HEK293 (cell line): ENCODE results near the gene ZSCAN22.

ENCODE experiments used
- BCL11B ChIP-seq: fragments of 450-650 bp; formaldehyde crosslinking; IDR thresholded peaks from 2 replicates; pipeline ENCODE4 v1.5.1; 2016; ENCODE audit warnings: low read depth, missing biosample characterization, missing genetic modification characterization
- KLF1 ChIP-seq: fragments of 450-650 bp; formaldehyde crosslinking; IDR thresholded peaks from 2 replicates; pipeline ENCODE4 v1.5.1; 2016; ENCODE audit warnings: missing biosample characterization, missing genetic modification characterization
- SALL2 ChIP-seq: fragments of 450-650 bp; formaldehyde crosslinking; IDR thresholded peaks from 2 replicates; pipeline ENCODE4 v1.5.0; 2017; ENCODE audit warnings: missing biosample characterization, mild to moderate bottlenecking, missing genetic modification characterization, borderline replicate concordance
- ZNF202 ChIP-seq: fragments of 450-650 bp; formaldehyde crosslinking; IDR thresholded peaks from 2 replicates; pipeline ENCODE4 v1.5.1; 2016; ENCODE audit warnings: missing biosample characterization, missing genetic modification characterization, borderline replicate concordance
- ZNF274 ChIP-seq, 2 experiments: fragments of 200-500 bp in 1 of 2; fragments of 450-650 bp in 1 of 2; sonication (Bioruptor generic) in 1 of 2; formaldehyde crosslinking in 1 of 2; IDR thresholded peaks; 2 replicates each; pipeline versions ENCODE4 v1.5.1 to v1.6.1; 2014 to 2016; ENCODE audit warnings: borderline replicate concordance in 1 of 2, inconsistent platforms in 1 of 2, low read length in 1 of 2, missing biosample characterization in 1 of 2, missing genetic modification characterization in 1 of 2
- ZNF626 ChIP-seq: fragments of 450-650 bp; sonication (Bioruptor Pico); formaldehyde crosslinking; IDR thresholded peaks from 2 replicates; pipeline ENCODE4 v1.5.1; 2018; ENCODE audit warnings: missing biosample characterization, missing genetic modification characterization, inconsistent platforms
- ZSCAN30 ChIP-seq: fragments of 450-650 bp; IDR thresholded peaks from 2 replicates; pipeline ENCODE4 v1.5.1; 2018; ENCODE audit warnings: missing biosample characterization, mild to moderate bottlenecking, missing genetic modification characterization, moderate library complexity
- TF ChIP-seq, protein P1 (sequence below): fragments of 450-650 bp; formaldehyde crosslinking; IDR thresholded peaks from 2 replicates; pipeline ENCODE4 v1.5.1; 2016; ENCODE audit warnings: missing biosample characterization, missing genetic modification characterization

- TF ChIP-seq ZNF626 (tag by site-specific recombination) (no peak), BCL11B (no peak), KLF1 (tag by site-specific recombination) (no peak), ZSCAN30 (tag by site-specific recombination) (no peak), SALL2 (tag by site-specific recombination) (no peak), ZNF274 (IDR thresholded peaks at IDR 0.05; ENCODE audit: low read length) (no peak), ZNF274 (tag by site-specific recombination; IDR thresholded peaks at IDR 0.05; ENCODE audit: borderline replicate concordance) (no peak), ZNF202 (tag by site-specific recombination) (no peak)
- TF ChIP-seq, protein P1, sequence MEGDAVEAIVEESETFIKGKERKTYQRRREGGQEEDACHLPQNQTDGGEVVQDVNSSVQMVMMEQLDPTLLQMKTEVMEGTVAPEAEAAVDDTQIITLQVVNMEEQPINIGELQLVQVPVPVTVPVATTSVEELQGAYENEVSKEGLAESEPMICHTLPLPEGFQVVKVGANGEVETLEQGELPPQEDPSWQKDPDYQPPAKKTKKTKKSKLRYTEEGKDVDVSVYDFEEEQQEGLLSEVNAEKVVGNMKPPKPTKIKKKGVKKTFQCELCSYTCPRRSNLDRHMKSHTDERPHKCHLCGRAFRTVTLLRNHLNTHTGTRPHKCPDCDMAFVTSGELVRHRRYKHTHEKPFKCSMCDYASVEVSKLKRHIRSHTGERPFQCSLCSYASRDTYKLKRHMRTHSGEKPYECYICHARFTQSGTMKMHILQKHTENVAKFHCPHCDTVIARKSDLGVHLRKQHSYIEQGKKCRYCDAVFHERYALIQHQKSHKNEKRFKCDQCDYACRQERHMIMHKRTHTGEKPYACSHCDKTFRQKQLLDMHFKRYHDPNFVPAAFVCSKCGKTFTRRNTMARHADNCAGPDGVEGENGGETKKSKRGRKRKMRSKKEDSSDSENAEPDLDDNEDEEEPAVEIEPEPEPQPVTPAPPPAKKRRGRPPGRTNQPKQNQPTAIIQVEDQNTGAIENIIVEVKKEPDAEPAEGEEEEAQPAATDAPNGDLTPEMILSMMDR (tag by site-specific recombination) = no peak
Observed at GRCh38 chr19:58350001-58350861, 23.4 kb downstream of the ZSCAN22 start.
